ENCODE measurements around the gene GARS1.

The GARS1 gene

GRCh38 chr7:30618961-30619360 is 24.3 kb downstream of the GARS1 start:
- TF ChIP-seq RAD21 (IDR thresholded peaks at IDR 0.05; ENCODE audit: low read depth) (no peak), YY1 (IDR thresholded peaks at IDR 0.05; ENCODE audit: low read depth) (no peak), FOXM1 (IDR thresholded peaks at IDR 0.05; ENCODE audit: borderline replicate concordance, low read depth) (no peak), USF1 (IDR thresholded peaks at IDR 0.05) (no peak), TCF12 (IDR thresholded peaks at IDR 0.05; ENCODE audit: low read depth) (no peak), CEBPB (IDR thresholded peaks at IDR 0.05) (no peak), CREB1 (IDR thresholded peaks at IDR 0.05; ENCODE audit: low read depth) (no peak), EP300 (IDR thresholded peaks at IDR 0.05; ENCODE audit: borderline replicate concordance) (no peak)

- TF ChIP-seq EGR1 (IDR thresholded peaks at IDR 0.05) (no peak), MAX (IDR thresholded peaks at IDR 0.05) (no peak), FOXM1 (IDR thresholded peaks at IDR 0.05; ENCODE audit: borderline replicate concordance, low read depth) (no peak), TCF12 (IDR thresholded peaks at IDR 0.05; ENCODE audit: low read depth) (no peak)
These were observed 30.6 kb downstream of the GARS1 start for GRCh38 chr7:30625283-30625682.

- TF ChIP-seq MAX (IDR thresholded peaks at IDR 0.05) (no peak), FOXM1 (IDR thresholded peaks at IDR 0.05; ENCODE audit: borderline replicate concordance, low read depth) (no peak), REST (IDR thresholded peaks at IDR 0.05; ENCODE audit: low read depth) (no peak), RAD21 (IDR thresholded peaks at IDR 0.05; ENCODE audit: low read depth) (no peak)
These were observed 32.3 kb downstream of the GARS1 start for GRCh38 chr7:30627026-30627425.

GRCh38 chr7:30630986-30631385 is 36.3 kb downstream of the GARS1 start:
- TF ChIP-seq NFIC (IDR thresholded peaks at IDR 0.05) = no peak
- no peak for TF ChIP-seq RAD21 (IDR thresholded peaks at IDR 0.05; ENCODE audit: low read depth)
- no peak for TF ChIP-seq CREB1 (IDR thresholded peaks at IDR 0.05; ENCODE audit: low read depth)
- no peak for TF ChIP-seq USF1 (IDR thresholded peaks at IDR 0.05)
- no peak for TF ChIP-seq EP300 (IDR thresholded peaks at IDR 0.05; ENCODE audit: borderline replicate concordance)
- no peak for TF ChIP-seq REST (IDR thresholded peaks at IDR 0.05; ENCODE audit: low read depth)
- no peak for TF ChIP-seq ZBTB7A (IDR thresholded peaks at IDR 0.05; ENCODE audit: low read depth)
- TF ChIP-seq YY1 (IDR thresholded peaks at IDR 0.05; ENCODE audit: low read depth) = no peak

GRCh38 chr7:30633223-30633622 is 38.5 kb downstream of the GARS1 start:
- TF ChIP-seq CEBPB (IDR thresholded peaks at IDR 0.05) = no peak
- no peak for TF ChIP-seq TCF12 (IDR thresholded peaks at IDR 0.05; ENCODE audit: low read depth)
- no peak for TF ChIP-seq TAF1 (IDR thresholded peaks at IDR 0.05; ENCODE audit: low read depth)
- TF ChIP-seq RAD21 (IDR thresholded peaks at IDR 0.05; ENCODE audit: low read depth) = no peak
- no peak for TF ChIP-seq ZBTB7A (IDR thresholded peaks at IDR 0.05; ENCODE audit: low read depth)
- TF ChIP-seq NFIC (IDR thresholded peaks at IDR 0.05) = no peak
- TF ChIP-seq USF1 (IDR thresholded peaks at IDR 0.05) = no peak
- no peak for TF ChIP-seq EGR1 (IDR thresholded peaks at IDR 0.05)
- no peak for TF ChIP-seq FOXM1 (IDR thresholded peaks at IDR 0.05; ENCODE audit: borderline replicate concordance, low read depth)
- TF ChIP-seq YY1 (IDR thresholded peaks at IDR 0.05; ENCODE audit: low read depth) = no peak
- TF ChIP-seq CREB1 (IDR thresholded peaks at IDR 0.05; ENCODE audit: low read depth) = no peak
- no peak for TF ChIP-seq REST (IDR thresholded peaks at IDR 0.05; ENCODE audit: low read depth)
- TF ChIP-seq EP300 (IDR thresholded peaks at IDR 0.05; ENCODE audit: borderline replicate concordance) = no peak
- no peak for TF ChIP-seq MAX (IDR thresholded peaks at IDR 0.05)
